NCI-H2196 treated with DMSO at 0.1 percent for 48 hours (cell line): Measurements from ENCODE around the gene SHE.

ENCODE experiments used
- DNase-seq: peaks from one replicate; lab custom pipeline; 2025; ENCODE audit not compliant: unreplicated experiment; lab: John Stamatoyannopoulos, UW

SHE gene

DNA sequence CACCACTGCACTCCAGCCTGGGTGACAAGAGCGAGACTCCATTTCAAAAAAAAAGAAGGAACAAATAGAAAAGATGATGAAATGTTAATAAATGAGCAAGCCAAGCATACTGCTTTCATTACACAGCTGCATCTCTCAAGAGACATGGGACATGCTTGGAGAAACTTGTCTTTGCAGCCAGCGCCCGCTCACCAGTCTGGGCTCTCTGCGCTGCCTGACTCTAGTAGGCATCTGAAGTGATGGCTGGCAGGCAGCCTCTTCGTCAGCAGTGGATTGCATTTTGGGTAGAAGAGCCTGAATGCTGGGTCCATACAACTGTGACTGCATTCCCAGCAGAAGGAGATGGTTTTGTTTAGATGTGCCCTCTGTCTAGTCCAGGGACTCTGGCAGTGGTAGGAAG, 49.1 kb downstream of the SHE start:
- no peak for DNase-seq

DNA sequence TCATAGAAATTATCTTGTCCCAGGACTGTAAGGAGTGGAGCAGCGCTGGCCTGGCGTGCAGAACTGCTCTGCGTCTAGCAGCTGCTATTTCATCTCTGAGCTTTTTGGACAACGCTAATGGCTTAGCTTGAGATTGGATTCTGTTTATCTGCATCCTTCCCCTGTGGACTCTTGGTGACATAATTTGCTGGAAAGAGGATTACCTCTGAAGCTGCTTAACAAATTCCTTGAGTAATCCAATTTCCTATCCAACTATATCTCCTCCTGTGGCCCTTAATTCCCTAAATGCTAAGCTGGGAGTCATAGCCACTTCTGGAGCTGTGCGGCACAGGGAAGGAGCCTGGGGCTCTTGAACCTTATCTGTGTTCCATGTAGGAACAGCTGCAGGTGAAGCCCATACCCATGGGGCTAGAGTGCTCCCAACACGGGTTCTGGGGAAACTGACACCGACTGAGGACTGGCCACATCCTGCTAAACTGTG, 53.8 kb downstream of the SHE start:
- no peak for DNase-seq

DNA sequence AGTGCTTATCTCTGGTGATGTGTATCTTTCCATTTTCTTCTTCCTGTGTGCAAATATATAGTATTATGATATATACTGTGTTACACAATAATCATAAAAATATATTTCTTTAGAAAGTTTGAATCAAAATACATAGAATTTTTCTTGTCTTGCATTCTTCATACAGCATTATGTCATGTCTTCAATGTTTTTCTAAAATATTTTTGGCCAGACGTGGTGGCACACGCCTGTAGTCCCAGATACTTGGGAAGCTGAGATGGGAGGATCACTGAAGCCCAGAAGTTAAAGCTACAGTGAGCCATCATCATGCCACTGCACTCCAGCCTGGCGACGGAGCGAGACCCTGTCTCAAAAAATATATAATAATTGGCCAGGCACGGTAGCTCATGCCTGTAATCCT, 55.4 kb downstream of the SHE start:
- no peak for DNase-seq

DNA sequence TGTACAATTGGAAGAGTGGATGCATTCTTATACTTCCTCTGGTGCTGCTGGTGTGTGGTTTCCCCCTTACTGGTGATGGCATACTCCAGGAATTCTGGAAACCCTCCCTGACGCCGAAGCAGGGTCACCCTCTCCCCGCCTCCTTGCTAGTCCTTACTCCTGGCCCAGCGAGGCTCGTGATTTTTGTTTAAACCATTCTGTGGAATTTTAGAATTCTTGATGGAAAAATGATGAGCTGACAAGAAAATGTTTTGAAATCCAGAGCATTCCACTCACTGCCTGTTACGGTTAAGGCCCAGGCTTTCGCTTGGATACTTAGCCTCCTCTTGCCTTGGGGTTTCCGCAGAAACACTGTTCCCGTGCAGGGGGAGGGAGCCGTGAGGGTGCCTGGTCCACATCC, 55.9 kb downstream of the SHE start:
- DNase-seq, result no peak

DNA sequence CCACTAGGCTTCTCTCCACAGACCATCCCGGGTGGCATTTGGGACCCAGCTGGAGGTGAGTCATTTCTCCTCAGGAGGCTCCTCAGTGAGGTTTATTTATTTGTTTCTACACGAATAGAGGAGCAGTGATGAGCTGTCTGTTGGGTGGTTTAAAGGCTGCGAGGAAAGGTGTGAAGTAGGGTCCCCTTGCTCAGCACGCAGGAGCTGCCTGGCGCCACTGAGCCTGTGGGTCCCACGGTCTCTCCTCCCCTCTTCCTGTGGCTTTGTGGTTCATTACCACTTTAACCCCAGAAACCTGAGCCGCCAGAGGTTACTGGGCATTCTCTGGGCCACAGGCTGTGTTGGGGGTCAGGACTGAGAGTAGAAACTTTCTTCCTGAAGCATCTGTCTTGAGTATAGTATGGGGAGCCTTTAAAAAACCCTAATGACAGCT, 57.2 kb downstream of the SHE start:
- DNase-seq, result no peak

DNA sequence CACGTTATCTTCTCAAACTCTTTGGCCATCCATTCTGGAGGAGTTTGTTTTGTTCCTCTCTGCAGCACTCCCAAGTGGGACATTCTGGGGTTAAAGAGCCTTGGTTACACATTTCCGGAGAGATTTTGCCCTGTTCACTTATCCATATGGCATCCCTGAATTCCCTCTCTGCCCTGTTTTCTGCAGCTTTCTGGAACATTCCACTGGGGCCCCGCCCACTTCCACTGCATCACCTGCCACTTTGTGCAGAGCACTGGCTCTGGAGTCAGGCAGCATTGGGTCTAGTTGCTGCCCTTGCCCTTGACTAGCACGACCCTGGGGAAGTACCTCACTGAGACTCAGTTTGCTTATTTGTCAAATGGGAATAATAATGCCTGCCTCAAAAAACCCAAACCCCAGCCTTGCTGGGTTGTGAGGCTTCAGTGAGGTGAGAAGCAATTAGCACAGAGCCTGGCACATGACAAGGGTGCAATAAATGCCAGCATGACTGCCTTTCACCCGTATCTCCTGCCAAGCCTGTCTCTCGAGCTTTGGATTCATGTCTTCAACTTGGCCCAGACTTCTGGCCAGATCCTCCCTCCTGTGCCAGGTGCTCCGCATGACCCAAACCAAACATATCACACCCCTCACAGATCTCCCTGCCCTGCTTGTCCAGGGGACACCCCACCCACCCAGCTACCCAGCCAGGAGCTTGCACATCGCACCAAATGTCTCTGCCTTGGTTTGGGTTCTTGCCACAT, 58.8 kb downstream of the SHE start:
- no peak for DNase-seq

DNA sequence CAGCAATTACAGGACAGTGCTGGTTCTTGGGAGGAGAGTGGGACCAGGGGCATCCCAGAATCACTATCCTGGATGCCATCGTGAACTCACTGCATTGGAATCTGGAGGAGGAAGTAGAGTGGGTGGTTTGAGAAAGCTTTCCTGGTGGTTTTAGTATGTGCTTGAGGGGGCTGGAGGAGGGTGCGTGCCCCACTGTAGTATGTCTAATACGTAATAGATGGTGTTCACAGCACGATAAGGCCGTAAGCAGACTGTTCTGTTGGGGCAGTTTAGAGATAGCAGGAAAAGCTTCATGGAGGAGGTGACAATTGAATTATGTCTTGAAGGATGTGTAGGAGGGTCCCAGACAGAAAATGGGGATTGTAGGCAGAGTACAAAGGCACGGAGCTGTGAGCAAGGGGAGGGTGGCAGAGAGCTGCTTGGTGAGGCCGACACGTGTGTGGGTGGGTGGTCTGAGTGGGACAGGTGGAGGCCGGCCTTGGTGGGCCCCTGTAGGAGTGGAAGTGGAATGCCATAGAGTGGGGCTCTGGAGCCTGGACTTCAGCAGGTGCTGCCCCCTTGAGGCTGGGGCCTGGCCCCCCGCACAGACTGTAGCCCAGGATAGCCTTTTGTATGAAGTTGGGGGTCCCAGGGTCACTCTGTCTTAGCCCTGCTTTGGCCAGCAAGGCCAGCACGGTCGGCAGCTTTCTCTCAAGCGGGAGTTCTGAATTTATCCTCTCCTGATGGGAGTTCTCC, 60.0 kb downstream of the SHE start:
- no peak for DNase-seq

DNA sequence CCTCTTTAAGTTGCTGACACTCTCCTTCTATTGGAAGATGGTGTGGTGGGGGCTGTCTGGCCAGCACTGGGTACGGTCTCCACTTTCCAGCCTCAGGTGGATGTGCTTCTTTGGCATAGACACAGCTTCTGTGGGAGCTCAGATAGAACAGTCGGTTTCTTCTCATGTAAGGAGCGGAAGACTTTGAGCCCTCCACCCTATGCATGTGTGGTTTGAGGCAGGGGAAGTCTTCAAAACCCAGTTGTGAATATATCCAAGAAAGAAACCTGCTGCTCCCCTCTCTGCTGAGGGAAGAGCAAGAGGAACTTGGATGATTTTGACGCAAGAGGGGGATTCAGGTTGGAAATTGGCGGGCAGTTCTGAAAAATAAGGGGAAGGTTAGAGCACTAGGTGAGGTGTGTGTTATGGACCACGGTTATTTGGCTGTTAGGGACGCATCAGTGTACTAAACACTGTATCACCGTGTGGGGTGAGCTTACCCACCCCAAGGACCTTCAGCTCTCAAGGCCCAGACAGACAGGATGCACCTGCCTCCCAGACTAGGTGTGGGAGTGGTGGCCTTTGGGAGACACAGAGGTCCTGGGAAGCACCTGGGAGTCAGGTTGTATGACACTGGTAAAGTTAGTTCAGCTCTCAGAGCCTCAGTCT, 60.8 kb downstream of the SHE start:
- DNase-seq, result no peak

DNA sequence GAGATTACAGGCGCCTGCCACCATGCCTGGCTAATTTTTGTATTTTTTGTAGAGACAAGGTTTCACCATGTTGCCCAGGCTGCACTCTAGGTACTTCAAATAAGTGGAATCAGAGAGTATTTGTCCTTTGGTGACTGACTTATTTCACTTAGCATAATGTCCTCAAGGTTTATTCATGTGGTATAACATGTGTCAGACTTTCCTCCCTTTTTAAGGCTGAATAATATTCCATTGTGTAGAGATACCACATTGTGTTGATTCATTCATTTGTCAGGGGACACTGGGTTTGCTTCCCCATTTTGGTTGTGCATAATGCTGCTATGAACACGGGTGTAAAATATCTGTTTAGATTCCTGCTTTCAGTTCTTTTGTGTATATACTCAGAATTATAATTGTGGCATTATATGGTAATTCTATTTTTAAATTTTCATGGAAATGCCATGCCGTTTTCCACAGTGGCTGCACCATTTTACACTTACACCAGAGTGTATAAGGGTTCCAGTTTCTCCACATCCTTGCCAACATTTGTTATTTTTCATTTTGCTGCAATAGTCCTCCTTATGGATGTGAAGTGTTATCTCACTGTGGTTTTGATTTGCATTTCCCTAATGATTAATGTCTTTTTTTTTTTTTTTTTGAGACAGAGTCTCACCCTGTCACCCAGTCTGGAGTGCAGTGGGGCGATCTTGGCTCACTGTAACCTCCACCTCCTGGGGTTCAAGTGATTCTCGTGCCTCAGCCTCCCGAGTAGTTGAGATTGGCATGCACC, 62.0 kb downstream of the SHE start:
- DNase-seq, result no peak

DNA sequence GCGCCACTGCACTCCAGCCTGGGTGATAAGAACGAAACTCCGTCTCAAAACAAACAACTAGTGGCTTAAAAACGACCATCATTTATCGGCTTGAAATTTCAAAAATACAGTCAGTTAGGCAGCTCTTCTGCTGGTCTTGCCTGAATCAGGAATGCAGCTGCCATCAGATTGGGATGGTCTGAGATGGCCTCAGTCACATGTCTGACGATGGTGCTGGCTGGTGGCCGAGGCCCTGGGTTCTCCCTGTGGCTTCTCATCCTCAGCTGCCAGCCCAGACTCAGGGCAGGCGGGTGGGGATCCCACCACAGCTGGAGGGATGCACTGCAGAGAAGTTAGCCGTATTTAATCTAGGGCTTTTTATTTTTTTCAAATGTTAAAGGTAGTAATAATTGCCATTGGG, 65.8 kb downstream of the SHE start:
- no peak for DNase-seq

DNA sequence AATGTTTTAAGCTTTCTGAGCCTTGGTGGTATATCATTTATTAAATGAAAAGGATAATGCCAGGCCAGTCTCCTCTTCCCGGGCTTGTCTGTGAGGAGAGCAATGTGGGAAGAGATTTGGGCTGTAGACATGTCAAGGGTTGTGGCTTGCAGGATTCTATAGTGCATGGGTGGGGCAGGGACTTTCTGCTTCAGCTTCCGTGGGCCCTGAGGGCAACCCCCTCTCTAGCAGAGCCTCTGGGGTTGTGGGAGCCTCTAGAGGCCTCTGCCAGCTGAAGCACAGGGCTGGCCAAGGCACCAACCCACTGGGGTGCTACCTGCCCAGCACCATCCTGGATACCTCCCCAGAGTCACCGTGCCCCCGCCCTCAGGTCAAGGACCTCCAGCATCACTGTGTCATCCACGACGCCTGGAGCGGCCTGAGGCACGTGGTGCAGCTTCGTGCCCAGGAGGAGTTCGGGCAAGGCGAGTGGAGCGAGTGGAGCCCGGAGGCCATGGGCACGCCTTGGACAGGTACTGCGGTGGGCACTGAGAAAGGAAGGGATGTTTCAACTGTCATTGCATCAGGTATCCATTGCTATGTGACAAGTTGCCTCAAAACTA, 66.5 kb downstream of the SHE start:
- no peak for DNase-seq

DNA sequence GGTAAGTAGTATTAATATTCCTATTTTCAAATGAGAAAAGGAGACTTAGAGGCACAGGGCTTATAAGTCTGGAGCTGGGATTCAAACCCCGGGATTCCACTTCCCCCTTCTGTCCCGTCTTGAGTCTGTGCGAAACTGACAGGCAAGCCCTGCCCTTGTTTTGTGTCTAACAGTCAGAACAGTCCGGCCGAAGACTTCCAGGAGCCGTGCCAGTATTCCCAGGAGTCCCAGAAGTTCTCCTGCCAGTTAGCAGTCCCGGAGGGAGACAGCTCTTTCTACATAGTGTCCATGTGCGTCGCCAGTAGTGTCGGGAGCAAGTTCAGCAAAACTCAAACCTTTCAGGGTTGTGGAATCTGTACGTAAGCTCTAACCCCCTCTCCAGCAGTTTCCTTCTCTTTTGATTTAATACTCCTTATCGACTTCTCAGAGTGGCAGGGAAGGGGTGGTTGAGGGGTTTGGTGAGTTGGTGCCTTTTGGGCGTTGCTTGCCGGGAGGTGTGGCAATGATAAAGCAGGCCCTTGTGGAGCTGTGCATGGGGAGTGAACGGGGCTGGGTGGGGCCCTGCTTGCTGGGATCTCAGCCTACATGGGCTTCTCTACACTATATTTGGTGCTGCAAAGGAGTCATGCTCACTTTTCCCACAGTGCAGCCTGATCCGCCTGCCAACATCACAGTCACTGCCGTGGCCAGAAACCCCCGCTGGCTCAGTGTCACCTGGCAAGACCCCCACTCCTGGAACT, 67.7 kb downstream of the SHE start:
- no peak for DNase-seq

DNA sequence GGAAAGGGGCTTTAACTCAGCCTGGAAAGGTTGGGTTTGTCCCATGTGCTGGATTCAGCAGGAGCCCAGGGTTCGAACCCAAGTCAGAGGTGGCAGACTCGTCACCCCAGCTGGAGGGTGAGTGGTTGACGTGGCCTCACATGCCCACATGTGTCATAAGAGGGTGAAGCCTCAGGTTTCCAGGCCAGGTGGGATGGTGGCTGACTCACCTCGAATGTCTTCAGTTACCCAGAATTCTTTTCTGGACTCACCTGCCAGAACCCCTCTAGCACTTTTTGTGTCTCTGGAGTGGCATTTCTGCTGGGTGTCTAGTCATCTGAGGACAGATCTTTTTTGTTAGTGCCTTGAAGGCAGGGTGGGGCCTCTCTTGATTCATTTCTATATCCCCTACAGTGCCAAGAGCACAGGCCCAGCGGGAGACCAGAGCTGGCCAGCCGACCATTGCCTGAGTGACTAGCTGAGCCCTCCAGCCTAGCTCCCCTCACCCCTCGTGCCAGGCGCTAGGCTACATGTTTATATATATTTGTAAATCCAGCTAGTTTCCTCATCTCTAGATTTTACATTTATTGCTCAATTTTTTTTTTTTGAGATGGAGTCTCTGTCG, 68.9 kb downstream of the SHE start:
- DNase-seq, result no peak

DNA sequence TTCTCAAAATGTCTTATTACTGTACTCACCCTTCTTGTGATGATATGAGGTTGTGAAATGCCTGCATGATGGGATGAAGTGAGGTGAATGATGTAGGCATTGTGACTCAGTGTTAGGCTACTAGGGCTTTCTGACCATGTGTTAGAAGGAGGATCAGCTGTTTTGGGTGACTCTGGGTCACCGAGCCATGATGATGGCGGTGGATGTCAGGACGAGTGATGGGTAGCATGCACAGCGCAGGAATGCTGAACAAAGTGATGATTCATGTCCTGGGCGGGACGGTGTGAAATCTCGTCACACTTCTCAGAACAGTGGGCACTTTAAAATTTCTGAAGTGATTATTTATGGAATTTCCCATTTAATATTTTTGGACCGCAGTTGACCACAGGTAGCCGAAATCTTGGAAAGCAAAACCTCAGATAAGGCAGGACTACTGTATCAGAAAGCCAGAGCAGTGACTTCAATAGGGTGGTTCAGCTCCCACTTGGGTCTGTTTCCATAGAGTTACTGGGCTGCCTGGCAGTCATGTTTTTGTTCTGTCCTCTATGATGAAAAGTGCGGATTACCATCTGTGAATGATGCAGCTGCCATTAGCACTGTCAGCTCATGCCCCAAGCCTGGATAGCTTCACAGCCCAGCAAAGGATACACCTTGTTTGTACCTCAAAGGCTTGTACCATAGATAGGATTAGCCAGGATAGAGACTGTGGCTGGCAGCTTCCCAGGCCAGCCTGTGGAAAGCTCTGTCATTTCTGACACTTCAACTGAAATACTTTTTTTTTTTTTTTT, 70.4 kb downstream of the SHE start:
- no peak for DNase-seq

DNA sequence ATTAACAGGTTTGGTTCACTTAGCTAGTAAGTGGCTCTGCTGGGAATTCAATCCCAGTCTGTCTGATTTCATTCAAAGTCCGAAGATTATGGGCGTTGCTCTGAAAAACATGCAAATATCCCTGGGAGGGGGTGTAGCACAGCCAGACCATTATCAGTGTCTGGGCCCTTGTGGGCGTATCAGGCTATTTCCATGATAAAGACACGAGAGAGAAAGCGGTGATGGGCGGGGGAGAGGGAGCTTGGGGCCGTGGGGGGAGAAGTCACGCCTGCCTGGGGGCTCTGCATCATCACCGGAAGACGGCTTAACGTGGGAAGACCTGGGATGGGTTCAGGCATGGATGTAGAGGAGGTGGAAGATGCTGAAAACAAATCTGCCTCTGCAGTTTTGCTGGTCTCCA, 71.3 kb downstream of the SHE start:
- DNase-seq, result no peak

DNA sequence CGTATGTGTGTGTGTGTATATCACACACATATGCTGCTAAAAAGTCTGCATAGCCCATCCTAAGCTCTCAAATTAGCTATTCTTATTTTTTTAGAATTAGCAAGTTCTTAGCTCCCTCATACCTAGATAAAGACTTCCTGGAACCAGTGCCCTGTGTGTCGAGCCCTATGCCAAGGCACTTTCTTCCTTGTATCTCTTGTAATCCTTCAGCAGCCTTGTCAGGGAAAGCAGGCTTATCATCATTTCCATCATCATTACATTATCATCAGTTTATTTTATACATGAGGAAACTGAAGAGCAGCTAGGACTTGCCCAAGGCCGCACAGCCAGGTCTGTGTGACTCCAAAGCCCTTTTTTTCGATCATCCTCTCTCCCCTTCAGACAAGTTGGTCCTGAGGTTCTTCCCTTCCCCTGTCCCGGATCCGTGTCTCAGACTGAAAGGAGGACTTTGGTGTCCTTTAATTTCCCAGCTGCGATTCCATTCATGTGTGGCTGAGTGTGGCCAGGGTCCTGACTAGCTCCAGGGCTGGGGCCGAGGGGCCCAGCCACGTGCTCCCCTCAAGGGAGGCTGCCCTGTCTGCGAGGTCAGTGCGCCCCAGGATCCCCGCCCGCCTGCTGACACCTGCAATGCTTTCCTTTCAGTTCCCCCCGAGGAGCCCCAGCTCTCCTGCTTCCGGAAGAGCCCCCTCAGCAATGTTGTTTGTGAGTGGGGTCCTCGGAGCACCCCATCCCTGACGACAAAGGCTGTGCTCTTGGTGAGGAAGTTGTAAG, 72.2 kb downstream of the SHE start:
- no peak for DNase-seq
